OCI-LY3 (cell line): ENCODE data around the gene MAN2A1.

ENCODE experiments used
- CTCF ChIP-seq: fragments of 200-600, 300-600 bp; sonication (generic); IDR thresholded peaks from 2 replicates; pipeline ENCODE4 v1.5.1; 2014; ENCODE audit warnings: antibody characterized with exemption, low read length, low read depth
- EZH2phosphoT487 ChIP-seq: fragments of 200-600 bp; shearing (Covaris generic); IDR thresholded peaks from 2 replicates; pipeline ENCODE4 v1.6.1; 2018; ENCODE audit warnings: antibody characterized with exemption, mixed run types, low read depth

GRCh38 chr5:109862301-109862700, 172.6 kb downstream of the MAN2A1 start:
- no peak for TF ChIP-seq CTCF
- TF ChIP-seq EZH2phosphoT487, result no peak
